ENCODE data around the gene DPYSL5. TPM values are rescaled to one million over a fixed set of nuclear protein-coding genes. Genes with fewer than 3 reads are reported as not detected.

Gene DPYSL5
- total and polyA plus RNA-seq, 2 of the 13 experiments (the other 11 are each of a cell fraction or from before 2014, with no cell fraction given) = 0.15 TPM; not detected in 1

DNA sequence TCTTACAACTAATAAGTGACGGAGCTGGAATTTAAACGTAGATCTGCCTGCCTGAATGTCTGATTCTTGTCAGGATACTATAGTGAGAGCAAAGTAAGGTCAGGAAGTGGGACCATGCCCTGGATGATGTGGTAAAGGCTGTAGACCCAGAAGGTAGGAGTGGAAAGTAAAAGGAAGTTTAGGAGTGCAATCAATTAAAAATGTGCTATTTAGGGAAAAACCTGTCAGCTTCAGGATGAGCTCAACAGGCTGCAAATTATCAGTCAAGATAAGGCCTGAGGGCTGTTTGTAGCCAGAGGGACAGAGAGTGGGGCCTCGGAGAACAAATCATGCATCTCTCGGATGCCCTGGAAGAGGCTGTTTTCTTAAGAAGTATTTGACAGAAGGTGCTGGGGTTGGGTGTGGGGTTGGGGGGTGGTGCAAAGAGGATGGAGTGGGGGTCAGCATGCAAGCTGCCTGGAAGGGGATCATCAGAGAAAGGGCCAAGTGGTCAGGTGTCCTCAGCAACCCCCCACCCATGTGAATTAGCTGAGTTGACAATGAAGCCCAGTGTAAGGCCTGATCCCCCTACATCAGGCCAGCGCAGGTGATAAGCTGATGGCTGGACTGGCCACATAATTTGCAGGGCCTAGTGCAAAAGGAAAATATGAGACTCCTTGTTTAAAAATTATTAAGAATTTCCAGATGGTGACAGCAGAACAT lies 69.4 kb downstream of the DPYSL5 start:
- DNase-seq (ENCODE audit: low spot score) (no peak), FAIRE-seq (no peak)

More for the DNA sequence above, 69.4 kb downstream of the DPYSL5 start:
- in situ Hi-C loops (cut with HindIII; ENCODE audit: extremely low pct_ligation_motif_present, low pct_unique_long_range_greater_than_20kb) (no loop called here), intact Hi-C loops (cut with micrococcal nuclease; ENCODE audit: unreplicated experiment) (no loop called here)
- Histone ChIP-seq H3K4me3 (replicated peaks in 1 of 3; ENCODE audit: insufficient read depth in 1 of 3, low read depth in 2 of 3, low read length in 3 of 3) (no peak overlapping the region), H3K27me3 (ENCODE audit: control insufficient read depth in 1 of 2, insufficient read depth in 2 of 2, low read length in 2 of 2) (peaks cover 9 to 72% of the 10 kb centered on the region in 2 experiments), H3K9me3 (ENCODE audit: low read length) (no peaks in the 10 kb centered on the region), H3K9ac (ENCODE audit: insufficient read depth, low read depth, low read length) (no peak overlapping the region), H3K36me3 (replicated peaks in 1 of 2; ENCODE audit: control insufficient read depth in 1 of 2, insufficient read depth in 2 of 2, low read length in 2 of 2) (no peaks in the 10 kb centered on the region), H2AFZ (ENCODE audit: low read length) (no peak overlapping the region), H3K4me2 (ENCODE audit: low read depth, low read length) (no peak overlapping the region), H3K27ac (ENCODE audit: extremely low read length, insufficient read depth, low read length) (no peak overlapping the region), H3K4me1 (ENCODE audit: insufficient read depth, low read length) (peaks cover 9% of the 10 kb centered on the region), H4K20me1 (ENCODE audit: insufficient read depth, low read length) (no peaks in the 10 kb centered on the region), H3K79me2 (ENCODE audit: insufficient read depth, low read length) (no peaks in the 10 kb centered on the region)
- 43% methylated on average over 5 of the region's 5 CpGs for WGBS (ENCODE audit: low lambda C conversion rate)
- ChIA-PET POLR2A (no interaction called here), CTCF (ENCODE audit: low intra/inter-chr PET ratio, low total read pairs) (no interaction called here)
- BruUV-seq (replicated peaks) = no TSS peak
- no peak for ATAC-seq
- TF ChIP-seq ZC3H4 (CRISPR knock-in tag; IDR thresholded peaks at IDR 0.05; ENCODE audit: borderline replicate concordance) (no peak), E2F5 (CRISPR knock-in tag; conservative IDR thresholded peaks at IDR 0.05) (no peak), NR1H2 (CRISPR knock-in tag; IDR thresholded peaks at IDR 0.05; ENCODE audit: borderline replicate concordance, low read depth) (no peak), TCF7 (IDR thresholded peaks at IDR 0.05; ENCODE audit: low read depth) (no peak), ZNF264 (CRISPR knock-in tag; IDR thresholded peaks at IDR 0.05) (no peak), ZNF780A (CRISPR knock-in tag; IDR thresholded peaks at IDR 0.05) (no peak), HNRNPH1 (optimal IDR thresholded peaks at IDR 0.05; ENCODE audit: low read depth, low read length) (no peak), TBX3 (IDR thresholded peaks at IDR 0.05; ENCODE audit: borderline replicate concordance) (no peak), SP4 (CRISPR knock-in tag; IDR thresholded peaks at IDR 0.05) (no peak), BRCA1 (CRISPR knock-in tag; IDR thresholded peaks at IDR 0.05) (no peak), SRF (IDR thresholded peaks at IDR 0.05; ENCODE audit: low read depth, low read length) (no peak), ZNF883 (CRISPR knock-in tag; IDR thresholded peaks at IDR 0.05; ENCODE audit: not compliant biosample characterization) (no peak), HNRNPLL (IDR thresholded peaks at IDR 0.05; ENCODE audit: low read depth, low read length, poor library complexity, severe bottlenecking) (no peak), SNAI1 (CRISPR knock-in tag; IDR thresholded peaks at IDR 0.05; ENCODE audit: borderline replicate concordance) (no peak), ZNF253 (CRISPR knock-in tag; IDR thresholded peaks at IDR 0.05; ENCODE audit: borderline replicate concordance) (no peak), TIGD3 (CRISPR knock-in tag; IDR thresholded peaks at IDR 0.05; ENCODE audit: borderline replicate concordance) (no peak), FOXM1 (CRISPR knock-in tag; IDR thresholded peaks at IDR 0.05) (no peak)
- TF ChIP-seq, protein P1, sequence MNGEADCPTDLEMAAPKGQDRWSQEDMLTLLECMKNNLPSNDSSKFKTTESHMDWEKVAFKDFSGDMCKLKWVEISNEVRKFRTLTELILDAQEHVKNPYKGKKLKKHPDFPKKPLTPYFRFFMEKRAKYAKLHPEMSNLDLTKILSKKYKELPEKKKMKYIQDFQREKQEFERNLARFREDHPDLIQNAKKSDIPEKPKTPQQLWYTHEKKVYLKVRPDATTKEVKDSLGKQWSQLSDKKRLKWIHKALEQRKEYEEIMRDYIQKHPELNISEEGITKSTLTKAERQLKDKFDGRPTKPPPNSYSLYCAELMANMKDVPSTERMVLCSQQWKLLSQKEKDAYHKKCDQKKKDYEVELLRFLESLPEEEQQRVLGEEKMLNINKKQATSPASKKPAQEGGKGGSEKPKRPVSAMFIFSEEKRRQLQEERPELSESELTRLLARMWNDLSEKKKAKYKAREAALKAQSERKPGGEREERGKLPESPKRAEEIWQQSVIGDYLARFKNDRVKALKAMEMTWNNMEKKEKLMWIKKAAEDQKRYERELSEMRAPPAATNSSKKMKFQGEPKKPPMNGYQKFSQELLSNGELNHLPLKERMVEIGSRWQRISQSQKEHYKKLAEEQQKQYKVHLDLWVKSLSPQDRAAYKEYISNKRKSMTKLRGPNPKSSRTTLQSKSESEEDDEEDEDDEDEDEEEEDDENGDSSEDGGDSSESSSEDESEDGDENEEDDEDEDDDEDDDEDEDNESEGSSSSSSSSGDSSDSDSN (CRISPR knock-in tag; IDR thresholded peaks at IDR 0.05) = no peak
- TF ChIP-seq, protein P2, sequence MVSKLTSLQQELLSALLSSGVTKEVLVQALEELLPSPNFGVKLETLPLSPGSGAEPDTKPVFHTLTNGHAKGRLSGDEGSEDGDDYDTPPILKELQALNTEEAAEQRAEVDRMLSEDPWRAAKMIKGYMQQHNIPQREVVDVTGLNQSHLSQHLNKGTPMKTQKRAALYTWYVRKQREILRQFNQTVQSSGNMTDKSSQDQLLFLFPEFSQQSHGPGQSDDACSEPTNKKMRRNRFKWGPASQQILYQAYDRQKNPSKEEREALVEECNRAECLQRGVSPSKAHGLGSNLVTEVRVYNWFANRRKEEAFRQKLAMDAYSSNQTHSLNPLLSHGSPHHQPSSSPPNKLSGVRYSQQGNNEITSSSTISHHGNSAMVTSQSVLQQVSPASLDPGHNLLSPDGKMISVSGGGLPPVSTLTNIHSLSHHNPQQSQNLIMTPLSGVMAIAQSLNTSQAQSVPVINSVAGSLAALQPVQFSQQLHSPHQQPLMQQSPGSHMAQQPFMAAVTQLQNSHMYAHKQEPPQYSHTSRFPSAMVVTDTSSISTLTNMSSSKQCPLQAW (CRISPR knock-in tag; IDR thresholded peaks at IDR 0.05) = no peak

All from HepG2 (cell line).